HEK293 (cell line): ENCODE results near the gene CCDC51.

Experiments
- CTCF ChIA-PET: fragments of 350-600 bp; formaldehyde crosslinking; extraction: SDS; loops from one replicate; lab custom pipeline; 2021; ENCODE audit warnings: antibody characterized with exemption; lab: Yijun Ruan, JAX
- POLR2A ChIA-PET: fragments of 300-600 bp; formaldehyde crosslinking; extraction: SDS; loops from one replicate; lab custom pipeline; 2020; ENCODE audit warnings: antibody characterized with exemption, inconsistent platforms; lab: Yijun Ruan, JAX
- H3K27ac ChIP-seq: fragments of 200-500 bp; sonication (Bioruptor generic); 2 replicates; pipeline ENCODE4 v1.5.1; 2014; ENCODE audit warnings: low read depth, low read length, control low read depth, inconsistent platforms; ENCODE audit errors: extremely low read depth
- H3K36me3 ChIP-seq, 2 experiments: fragments of 200-500 bp in 1 of 2; sonication (Bioruptor generic) in 1 of 2; 1 replicate in 1 of 2; 2 replicates in 1 of 2; pipeline ENCODE4 v1.5.1; 2014 to 2017; ENCODE audit warnings: inconsistent platforms in 2 of 2, low read length in 2 of 2; ENCODE audit not compliant: control insufficient read depth in 2 of 2, insufficient read depth in 1 of 2
- H3K4me1 ChIP-seq: fragments of 200-500 bp; sonication (Bioruptor generic); 2 replicates; pipeline ENCODE4 v1.5.1; 2014; ENCODE audit warnings: mild to moderate bottlenecking, low read length, inconsistent platforms; ENCODE audit not compliant: control insufficient read depth, insufficient read depth
- H3K4me3 ChIP-seq: 2 replicates; pipeline ENCODE4 v1.5.1; 2011; ENCODE audit warnings: low read depth, mild to moderate bottlenecking, control low read depth, low read length, moderate library complexity
- H3K9me3 ChIP-seq: fragments of 200-500 bp; sonication (Bioruptor generic); 2 replicates; pipeline ENCODE4 v1.5.1; 2014; ENCODE audit warnings: low read depth, low read length, inconsistent platforms; ENCODE audit not compliant: control insufficient read depth, insufficient read depth
- BCL11A ChIP-seq: fragments of 450-650 bp; formaldehyde crosslinking; IDR thresholded peaks from 2 replicates; pipeline ENCODE4 v1.5.1; 2016; ENCODE audit warnings: low read depth, missing biosample characterization, missing genetic modification characterization
- EGR2 ChIP-seq: fragments of 450-650 bp; formaldehyde crosslinking; IDR thresholded peaks from 2 replicates; pipeline ENCODE4 v1.5.1; 2016; ENCODE audit warnings: low read depth, missing biosample characterization, missing genetic modification characterization
- GLI4 ChIP-seq: fragments of 450-650 bp; formaldehyde crosslinking; IDR thresholded peaks from 2 replicates; pipeline ENCODE4 v1.5.1; 2016; ENCODE audit warnings: missing biosample characterization, missing genetic modification characterization
- RBAK ChIP-seq: fragments of 450-650 bp; formaldehyde crosslinking; IDR thresholded peaks from 2 replicates; pipeline ENCODE4 v1.5.1; 2016; ENCODE audit warnings: missing biosample characterization, missing genetic modification characterization
- SP2 ChIP-seq: fragments of 450-650 bp; formaldehyde crosslinking; IDR thresholded peaks from 2 replicates; pipeline ENCODE4 v1.5.1; 2016; ENCODE audit warnings: missing biosample characterization, missing genetic modification characterization
- YY1 ChIP-seq: fragments of 450-650 bp; formaldehyde crosslinking; IDR thresholded peaks from 2 replicates; pipeline ENCODE4 v1.5.1; 2018; ENCODE audit warnings: missing biosample characterization, missing genetic modification characterization
- ZNF146 ChIP-seq: fragments of 450-650 bp; formaldehyde crosslinking; IDR thresholded peaks from 2 replicates; pipeline ENCODE4 v1.5.1; 2016; ENCODE audit warnings: missing biosample characterization, missing genetic modification characterization
- ZNF169 ChIP-seq: fragments of 450-650 bp; formaldehyde crosslinking; IDR thresholded peaks from 2 replicates; pipeline ENCODE4 v1.5.1; 2016; ENCODE audit warnings: missing biosample characterization, missing genetic modification characterization
- ZNF214 ChIP-seq: fragments of 450-650 bp; formaldehyde crosslinking; IDR thresholded peaks from 2 replicates; pipeline ENCODE4 v1.5.1; 2017; ENCODE audit warnings: missing biosample characterization, mild to moderate bottlenecking, missing genetic modification characterization, borderline replicate concordance
- ZNF248 ChIP-seq: fragments of 450-650 bp; formaldehyde crosslinking; IDR thresholded peaks from 2 replicates; pipeline ENCODE4 v1.5.1; 2017; ENCODE audit warnings: missing biosample characterization, missing genetic modification characterization
- ZNF341 ChIP-seq: fragments of 450-650 bp; formaldehyde crosslinking; IDR thresholded peaks from 2 replicates; pipeline ENCODE4; 2016; ENCODE audit warnings: low read depth, missing biosample characterization, missing genetic modification characterization
- ZNF423 ChIP-seq: fragments of 450-650 bp; formaldehyde crosslinking; IDR thresholded peaks from 2 replicates; pipeline ENCODE4 v1.5.1; 2016; ENCODE audit warnings: missing biosample characterization, missing genetic modification characterization
- ZNF433 ChIP-seq: fragments of 450-650 bp; formaldehyde crosslinking; IDR thresholded peaks from 2 replicates; pipeline ENCODE4 v1.5.1; 2016; ENCODE audit warnings: missing biosample characterization, missing genetic modification characterization, low read depth
- ZNF560 ChIP-seq: fragments of 450-650 bp; formaldehyde crosslinking; IDR thresholded peaks from 2 replicates; pipeline ENCODE4 v1.5.1; 2017; ENCODE audit warnings: missing biosample characterization, missing genetic modification characterization, borderline replicate concordance
- TF ChIP-seq, protein P1 (sequence below): fragments of 450-650 bp; formaldehyde crosslinking; IDR thresholded peaks from 2 replicates; pipeline ENCODE4 v1.5.1; 2016; ENCODE audit warnings: missing biosample characterization, missing genetic modification characterization
- TF ChIP-seq, protein P2 (sequence below): fragments of 450-650 bp; formaldehyde crosslinking; IDR thresholded peaks from 2 replicates; pipeline ENCODE4 v1.5.1; 2016; ENCODE audit warnings: missing biosample characterization, missing genetic modification characterization
- TF ChIP-seq, protein P3 (sequence below): fragments of 450-650 bp; formaldehyde crosslinking; IDR thresholded peaks from 2 replicates; pipeline ENCODE4 v1.5.1; 2016; ENCODE audit warnings: missing biosample characterization, missing genetic modification characterization, borderline replicate concordance
- TF ChIP-seq, protein P4 (sequence below): fragments of 450-650 bp; formaldehyde crosslinking; IDR thresholded peaks from 2 replicates; pipeline ENCODE4 v1.5.1; 2017; ENCODE audit warnings: missing biosample characterization, missing genetic modification characterization

Gene CCDC51

DNA sequence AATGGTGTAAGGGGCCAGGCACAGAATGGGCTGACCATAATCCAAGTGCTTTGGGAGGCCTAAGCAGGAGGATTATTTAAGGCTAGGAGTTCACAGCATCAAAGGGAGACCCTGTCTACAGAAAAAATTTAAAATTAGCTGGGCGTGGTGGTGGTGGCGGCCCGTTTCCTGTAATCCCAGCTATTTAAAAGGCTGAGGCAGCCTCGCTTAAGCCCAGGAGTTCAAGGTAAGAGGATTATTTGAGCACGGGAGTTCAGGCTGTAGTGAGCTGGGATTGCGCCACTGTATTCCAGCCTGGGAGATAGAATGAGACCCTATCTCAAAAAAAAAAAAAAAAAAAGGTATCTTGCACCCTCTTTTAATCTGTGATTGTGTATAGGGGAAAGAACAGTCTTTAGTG lies 2.0 kb upstream of the CCDC51 start:
- POLR2A ChIA-PET, result interaction anchor here (0.6 kb wide), 1 partner anchor 64 kb away, joined by 3 read pairs; no protein-coding TSS in a partner anchor
- CTCF ChIA-PET, result interaction anchor here (0.6 kb wide), 1 partner anchor 68 kb away, joined by 3 read pairs; no protein-coding TSS in a partner anchor
- H3K4me1 ChIP-seq, result no peaks in the 10 kb centered on the region
- TF ChIP-seq ZNF214 (tag by site-specific recombination) (no peak), YY1 (tag by site-specific recombination) (no peak), ZNF248 (tag by site-specific recombination) (no peak), ZNF560 (tag by site-specific recombination) (no peak), GLI4 (tag by site-specific recombination) (no peak), ZNF169 (tag by site-specific recombination) (no peak), SP2 (tag by site-specific recombination) (no peak), BCL11A (no peak), ZNF433 (tag by site-specific recombination) (no peak), ZNF341 (tag by site-specific recombination) (no peak), ZNF146 (no peak), ZNF423 (no peak), RBAK (no peak), EGR2 (tag by site-specific recombination) (no peak)
- TF ChIP-seq, protein P1, sequence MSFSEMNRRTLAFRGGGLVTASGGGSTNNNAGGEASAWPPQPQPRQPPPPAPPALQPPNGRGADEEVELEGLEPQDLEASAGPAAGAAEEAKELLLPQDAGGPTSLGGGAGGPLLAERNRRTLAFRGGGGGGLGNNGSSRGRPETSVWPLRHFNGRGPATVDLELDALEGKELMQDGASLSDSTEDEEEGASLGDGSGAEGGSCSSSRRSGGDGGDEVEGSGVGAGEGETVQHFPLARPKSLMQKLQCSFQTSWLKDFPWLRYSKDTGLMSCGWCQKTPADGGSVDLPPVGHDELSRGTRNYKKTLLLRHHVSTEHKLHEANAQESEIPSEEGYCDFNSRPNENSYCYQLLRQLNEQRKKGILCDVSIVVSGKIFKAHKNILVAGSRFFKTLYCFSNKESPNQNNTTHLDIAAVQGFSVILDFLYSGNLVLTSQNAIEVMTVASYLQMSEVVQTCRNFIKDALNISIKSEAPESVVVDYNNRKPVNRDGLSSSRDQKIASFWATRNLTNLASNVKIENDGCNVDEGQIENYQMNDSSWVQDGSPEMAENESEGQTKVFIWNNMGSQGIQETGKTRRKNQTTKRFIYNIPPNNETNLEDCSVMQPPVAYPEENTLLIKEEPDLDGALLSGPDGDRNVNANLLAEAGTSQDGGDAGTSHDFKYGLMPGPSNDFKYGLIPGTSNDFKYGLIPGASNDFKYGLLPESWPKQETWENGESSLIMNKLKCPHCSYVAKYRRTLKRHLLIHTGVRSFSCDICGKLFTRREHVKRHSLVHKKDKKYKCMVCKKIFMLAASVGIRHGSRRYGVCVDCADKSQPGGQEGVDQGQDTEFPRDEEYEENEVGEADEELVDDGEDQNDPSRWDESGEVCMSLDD (tag by site-specific recombination), result no peak
- TF ChIP-seq, protein P2, sequence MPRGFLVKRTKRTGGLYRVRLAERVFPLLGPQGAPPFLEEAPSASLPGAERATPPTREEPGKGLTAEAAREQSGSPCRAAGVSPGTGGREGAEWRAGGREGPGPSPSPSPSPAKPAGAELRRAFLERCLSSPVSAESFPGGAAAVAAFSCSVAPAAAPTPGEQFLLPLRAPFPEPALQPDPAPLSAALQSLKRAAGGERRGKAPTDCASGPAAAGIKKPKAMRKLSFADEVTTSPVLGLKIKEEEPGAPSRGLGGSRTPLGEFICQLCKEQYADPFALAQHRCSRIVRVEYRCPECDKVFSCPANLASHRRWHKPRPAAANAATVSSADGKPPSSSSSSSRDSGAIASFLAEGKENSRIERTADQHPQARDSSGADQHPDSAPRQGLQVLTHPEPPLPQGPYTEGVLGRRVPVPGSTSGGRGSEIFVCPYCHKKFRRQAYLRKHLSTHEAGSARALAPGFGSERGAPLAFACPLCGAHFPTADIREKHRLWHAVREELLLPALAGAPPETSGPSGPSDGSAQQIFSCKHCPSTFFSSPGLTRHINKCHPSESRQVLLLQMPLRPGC (tag by site-specific recombination), result no peak
- TF ChIP-seq, protein P3, sequence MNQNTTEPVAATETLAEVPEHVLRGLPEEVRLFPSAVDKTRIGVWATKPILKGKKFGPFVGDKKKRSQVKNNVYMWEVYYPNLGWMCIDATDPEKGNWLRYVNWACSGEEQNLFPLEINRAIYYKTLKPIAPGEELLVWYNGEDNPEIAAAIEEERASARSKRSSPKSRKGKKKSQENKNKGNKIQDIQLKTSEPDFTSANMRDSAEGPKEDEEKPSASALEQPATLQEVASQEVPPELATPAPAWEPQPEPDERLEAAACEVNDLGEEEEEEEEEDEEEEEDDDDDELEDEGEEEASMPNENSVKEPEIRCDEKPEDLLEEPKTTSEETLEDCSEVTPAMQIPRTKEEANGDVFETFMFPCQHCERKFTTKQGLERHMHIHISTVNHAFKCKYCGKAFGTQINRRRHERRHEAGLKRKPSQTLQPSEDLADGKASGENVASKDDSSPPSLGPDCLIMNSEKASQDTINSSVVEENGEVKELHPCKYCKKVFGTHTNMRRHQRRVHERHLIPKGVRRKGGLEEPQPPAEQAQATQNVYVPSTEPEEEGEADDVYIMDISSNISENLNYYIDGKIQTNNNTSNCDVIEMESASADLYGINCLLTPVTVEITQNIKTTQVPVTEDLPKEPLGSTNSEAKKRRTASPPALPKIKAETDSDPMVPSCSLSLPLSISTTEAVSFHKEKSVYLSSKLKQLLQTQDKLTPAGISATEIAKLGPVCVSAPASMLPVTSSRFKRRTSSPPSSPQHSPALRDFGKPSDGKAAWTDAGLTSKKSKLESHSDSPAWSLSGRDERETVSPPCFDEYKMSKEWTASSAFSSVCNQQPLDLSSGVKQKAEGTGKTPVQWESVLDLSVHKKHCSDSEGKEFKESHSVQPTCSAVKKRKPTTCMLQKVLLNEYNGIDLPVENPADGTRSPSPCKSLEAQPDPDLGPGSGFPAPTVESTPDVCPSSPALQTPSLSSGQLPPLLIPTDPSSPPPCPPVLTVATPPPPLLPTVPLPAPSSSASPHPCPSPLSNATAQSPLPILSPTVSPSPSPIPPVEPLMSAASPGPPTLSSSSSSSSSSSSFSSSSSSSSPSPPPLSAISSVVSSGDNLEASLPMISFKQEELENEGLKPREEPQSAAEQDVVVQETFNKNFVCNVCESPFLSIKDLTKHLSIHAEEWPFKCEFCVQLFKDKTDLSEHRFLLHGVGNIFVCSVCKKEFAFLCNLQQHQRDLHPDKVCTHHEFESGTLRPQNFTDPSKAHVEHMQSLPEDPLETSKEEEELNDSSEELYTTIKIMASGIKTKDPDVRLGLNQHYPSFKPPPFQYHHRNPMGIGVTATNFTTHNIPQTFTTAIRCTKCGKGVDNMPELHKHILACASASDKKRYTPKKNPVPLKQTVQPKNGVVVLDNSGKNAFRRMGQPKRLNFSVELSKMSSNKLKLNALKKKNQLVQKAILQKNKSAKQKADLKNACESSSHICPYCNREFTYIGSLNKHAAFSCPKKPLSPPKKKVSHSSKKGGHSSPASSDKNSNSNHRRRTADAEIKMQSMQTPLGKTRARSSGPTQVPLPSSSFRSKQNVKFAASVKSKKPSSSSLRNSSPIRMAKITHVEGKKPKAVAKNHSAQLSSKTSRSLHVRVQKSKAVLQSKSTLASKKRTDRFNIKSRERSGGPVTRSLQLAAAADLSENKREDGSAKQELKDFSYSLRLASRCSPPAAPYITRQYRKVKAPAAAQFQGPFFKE (tag by site-specific recombination), result no peak
- TF ChIP-seq, protein P4, sequence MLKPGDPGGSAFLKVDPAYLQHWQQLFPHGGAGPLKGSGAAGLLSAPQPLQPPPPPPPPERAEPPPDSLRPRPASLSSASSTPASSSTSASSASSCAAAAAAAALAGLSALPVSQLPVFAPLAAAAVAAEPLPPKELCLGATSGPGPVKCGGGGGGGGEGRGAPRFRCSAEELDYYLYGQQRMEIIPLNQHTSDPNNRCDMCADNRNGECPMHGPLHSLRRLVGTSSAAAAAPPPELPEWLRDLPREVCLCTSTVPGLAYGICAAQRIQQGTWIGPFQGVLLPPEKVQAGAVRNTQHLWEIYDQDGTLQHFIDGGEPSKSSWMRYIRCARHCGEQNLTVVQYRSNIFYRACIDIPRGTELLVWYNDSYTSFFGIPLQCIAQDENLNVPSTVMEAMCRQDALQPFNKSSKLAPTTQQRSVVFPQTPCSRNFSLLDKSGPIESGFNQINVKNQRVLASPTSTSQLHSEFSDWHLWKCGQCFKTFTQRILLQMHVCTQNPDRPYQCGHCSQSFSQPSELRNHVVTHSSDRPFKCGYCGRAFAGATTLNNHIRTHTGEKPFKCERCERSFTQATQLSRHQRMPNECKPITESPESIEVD, result no peak
- TF ChIP-seq, all 188 proteins: peak for 0
- Histone ChIP-seq H3K27ac (no peak overlapping the region), H3K9me3 (no peaks in the 10 kb centered on the region), H3K4me3 (no peak overlapping the region), H3K36me3 (peaks cover 14 to 34% of the 10 kb centered on the region in 2 experiments; a peak in 2 of 3 replicates)
